ENCODE results near the gene MRPS14.

The MRPS14 gene

GRCh38 chr1:175002910-175003517, 20.2 kb downstream of the MRPS14 start:
- Mint-ChIP-seq H3K36me3 (ENCODE audit: low read depth) (peaks cover 35% of the 10 kb centered on the region), H3K9me3 (no peaks in the 10 kb centered on the region), H3K27me3 (ENCODE audit: low read depth) (no peaks in the 10 kb centered on the region), H3K4me3 (peak overlapping the region; percentile 24), H3K27ac (peak overlapping the region; percentile 60), H3K4me1 (ENCODE audit: low read depth) (peaks cover 37% of the 10 kb centered on the region)
- no peak for DNase-seq (ENCODE audit: low spot score)

DNA sequence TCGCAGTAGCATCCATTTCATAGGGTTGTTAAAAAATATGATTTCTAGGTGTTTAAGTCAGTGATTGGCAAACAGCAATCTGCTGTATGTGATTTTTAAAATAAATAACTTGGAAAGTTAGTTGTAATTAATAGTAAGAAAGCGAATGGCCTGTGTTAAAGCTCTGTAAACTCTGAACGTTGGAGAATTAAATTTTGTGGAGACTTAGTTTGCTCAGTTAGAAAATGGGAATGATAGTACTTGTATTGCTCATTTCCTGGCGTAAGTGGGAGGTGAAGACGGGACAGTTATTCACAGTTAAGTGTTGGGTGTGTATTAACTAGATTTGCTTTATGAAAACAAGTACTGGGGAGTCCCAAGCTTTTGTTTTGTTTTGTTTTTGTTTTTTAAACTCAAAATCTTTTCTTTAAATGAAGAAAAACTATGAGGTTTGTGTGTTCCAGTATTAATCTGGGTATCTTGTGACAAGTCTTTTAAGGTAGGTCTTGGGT, 22.5 kb downstream of the MRPS14 start:
- no peak overlapping the region for H3K27ac Mint-ChIP-seq
- no peak for DNase-seq (ENCODE audit: low spot score)

DNA sequence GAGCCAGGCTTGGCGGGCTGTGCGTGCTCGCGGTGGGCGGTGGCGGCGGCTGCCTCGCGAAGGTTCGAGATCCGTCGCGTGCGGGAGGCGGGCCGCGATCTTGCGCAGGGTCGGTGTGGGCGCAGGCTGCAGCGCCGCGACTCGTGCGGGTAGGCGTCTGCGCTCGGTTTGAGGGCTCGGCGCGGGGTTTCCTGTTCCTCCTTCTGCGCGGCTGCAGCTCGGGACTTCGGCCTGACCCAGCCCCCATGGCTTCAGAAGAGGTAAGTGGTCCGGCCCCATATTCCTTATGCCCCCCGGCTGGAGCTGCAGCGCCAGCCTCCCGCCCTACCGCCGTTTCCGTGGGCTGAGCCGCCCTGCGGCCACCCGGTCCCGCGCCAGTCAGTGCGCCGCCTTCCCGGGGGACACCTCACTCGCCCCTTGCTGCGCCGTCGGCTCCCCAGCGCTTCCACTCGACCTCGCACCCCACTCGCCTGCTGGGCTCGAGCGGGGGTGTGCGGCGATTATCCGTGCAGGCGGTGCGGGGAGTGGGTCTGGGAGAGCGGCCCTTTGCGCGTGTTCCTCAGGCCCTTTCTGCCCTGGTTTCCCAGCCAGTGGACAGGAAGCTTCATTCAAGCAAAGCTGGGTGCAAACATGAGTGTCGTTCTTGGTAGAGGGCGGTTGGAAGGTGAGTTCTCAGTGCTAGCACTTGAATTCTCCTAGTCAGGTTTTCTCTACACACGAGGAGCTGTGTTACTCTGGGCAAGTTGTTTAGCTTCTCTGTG, 23.1 kb downstream of the MRPS14 start, which contains the start of gene CACYBP:
TSS of gene CACYBP (plus strand) at position 12 of the 761 bp plus-strand sequence. CDS start at position 246, 234 bp downstream.
- Mint-ChIP-seq H3K27me3 (ENCODE audit: low read depth) (no peaks in the 10 kb centered on the region), H3K27ac (no peak within 1 kb of the TSS), H3K4me1 (ENCODE audit: low read depth) (peaks cover 35% of the 10 kb centered on the region), H3K36me3 (ENCODE audit: low read depth) (peaks cover 23% of the 10 kb centered on the region), H3K4me3 (no peak within 1 kb of the TSS), H3K9me3 (no peaks in the 10 kb centered on the region)
- no peak for DNase-seq (ENCODE audit: low spot score)

More for the DNA sequence above, 22.5 kb downstream of the MRPS14 start:
- Mint-ChIP-seq H3K4me3 (no peak overlapping the region), H3K9me3 (no peaks in the 10 kb centered on the region), H3K36me3 (ENCODE audit: low read depth) (peaks cover 29% of the 10 kb centered on the region), H3K27me3 (ENCODE audit: low read depth) (no peaks in the 10 kb centered on the region), H3K4me1 (ENCODE audit: low read depth) (peaks cover 41% of the 10 kb centered on the region)

DNA sequence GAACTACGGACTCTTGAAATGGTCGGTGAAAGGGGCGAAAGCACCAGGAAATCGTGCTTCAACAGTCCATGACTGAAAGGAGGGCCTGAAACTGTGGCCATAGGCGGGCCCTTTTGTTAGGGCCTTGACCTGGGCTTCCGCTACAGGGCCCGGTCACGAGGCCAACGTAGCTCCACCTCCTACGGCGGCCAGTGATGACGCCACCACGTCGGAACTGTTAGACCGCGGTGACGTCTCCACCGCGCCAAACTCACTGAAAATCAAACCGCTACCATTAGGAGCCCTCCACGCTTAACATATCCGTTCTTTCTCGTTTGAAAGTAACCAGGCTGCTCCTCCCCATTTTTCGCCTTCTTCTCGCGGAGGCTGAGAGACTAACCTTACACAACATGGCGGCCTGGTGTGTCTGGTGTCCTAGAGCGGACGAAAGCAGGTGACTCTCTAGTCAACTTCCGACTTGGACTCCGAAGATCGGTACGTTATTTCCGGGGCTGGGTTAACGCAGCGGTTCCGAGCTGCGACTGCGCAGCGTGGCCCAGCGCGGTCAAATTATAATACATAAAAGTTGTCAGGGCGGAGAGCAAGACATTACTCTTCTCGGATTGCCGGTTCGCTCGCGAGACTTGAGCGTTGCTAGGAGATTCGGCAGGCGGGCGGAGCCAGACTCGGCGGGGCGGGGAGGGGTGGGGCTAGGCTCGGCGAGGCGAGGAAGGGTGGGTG, 23.8 kb downstream of the MRPS14 start:
- DNase-seq (ENCODE audit: low spot score), result peak; percentile 98
- Mint-ChIP-seq H3K9me3 (no peaks in the 10 kb centered on the region), H3K27ac (no peak overlapping the region), H3K4me1 (ENCODE audit: low read depth) (peaks cover 33% of the 10 kb centered on the region), H3K27me3 (ENCODE audit: low read depth) (no peaks in the 10 kb centered on the region), H3K4me3 (no peak overlapping the region), H3K36me3 (ENCODE audit: low read depth) (peaks cover 19% of the 10 kb centered on the region)

DNA sequence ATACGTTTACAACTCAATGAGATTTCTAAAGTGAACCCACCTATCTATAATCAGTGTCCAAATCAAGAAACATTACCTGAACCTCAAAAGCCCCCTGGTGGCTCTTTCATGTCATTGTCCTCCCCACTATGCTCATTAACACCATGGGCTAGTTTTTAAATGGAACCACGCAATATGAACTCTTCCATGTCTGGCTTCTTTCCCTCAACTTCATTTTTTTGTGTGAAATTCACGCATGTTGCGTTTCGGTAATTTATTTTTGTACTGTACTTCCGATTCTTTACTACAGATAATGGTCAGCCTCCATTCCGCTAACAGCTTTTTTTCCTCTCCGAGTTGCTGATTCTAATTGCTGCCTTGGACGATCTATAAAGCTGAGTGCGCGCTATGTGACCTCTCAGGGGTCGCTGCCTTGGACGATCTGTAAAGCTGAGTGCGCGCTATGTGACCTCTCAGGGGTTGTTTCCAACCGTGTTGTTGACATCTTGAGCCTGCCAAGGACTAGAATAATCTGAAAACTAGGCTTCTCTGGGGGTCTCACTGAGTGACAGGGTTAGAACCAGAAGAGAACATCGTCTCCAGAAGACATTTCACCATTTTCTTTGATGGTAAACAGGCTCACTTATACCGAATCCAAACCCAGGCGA, 24.5 kb downstream of the MRPS14 start:
- DNase-seq (ENCODE audit: low spot score), result peak; percentile 32
- Mint-ChIP-seq H3K27me3 (ENCODE audit: low read depth) (no peaks in the 10 kb centered on the region), H3K4me1 (ENCODE audit: low read depth) (peaks cover 30% of the 10 kb centered on the region), H3K27ac (no peak overlapping the region), H3K9me3 (no peaks in the 10 kb centered on the region), H3K4me3 (no peak overlapping the region), H3K36me3 (ENCODE audit: low read depth) (peaks cover 17% of the 10 kb centered on the region)

GRCh38 chr1:174997041-174997440, 26.2 kb downstream of the MRPS14 start:
- Mint-ChIP-seq H3K9me3 (no peaks in the 10 kb centered on the region), H3K27ac (peak overlapping the region; percentile 45), H3K4me3 (no peak overlapping the region), H3K36me3 (ENCODE audit: low read depth) (peaks cover 13% of the 10 kb centered on the region), H3K27me3 (ENCODE audit: low read depth) (no peaks in the 10 kb centered on the region), H3K4me1 (ENCODE audit: low read depth) (peaks cover 19% of the 10 kb centered on the region)
- DNase-seq (ENCODE audit: low spot score), result no peak

DNA sequence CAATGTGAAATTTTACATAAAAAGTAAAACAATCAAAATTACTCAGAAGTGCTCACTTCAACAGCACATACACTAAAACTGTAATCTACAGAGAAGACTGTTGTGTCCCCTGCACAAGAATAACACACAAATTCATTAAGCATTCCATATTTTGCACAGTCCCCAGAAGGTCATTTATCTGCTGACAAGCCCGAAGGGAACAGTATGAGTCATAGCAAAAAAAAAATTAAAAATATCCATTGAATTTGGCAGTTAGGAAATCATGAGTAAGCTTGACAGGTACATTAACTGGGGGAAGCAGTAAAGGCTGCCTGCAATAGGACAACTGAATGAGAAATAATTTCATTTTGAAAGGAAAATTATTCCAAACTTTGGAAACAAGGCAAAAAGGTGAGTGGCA, 26.7 kb downstream of the MRPS14 start:
- H3K27me3 Mint-ChIP-seq (ENCODE audit: low read depth), result no peaks in the 10 kb centered on the region
- peaks cover 10% of the 10 kb centered on the region for H3K36me3 Mint-ChIP-seq (ENCODE audit: low read depth)
- no peaks in the 10 kb centered on the region for H3K9me3 Mint-ChIP-seq
- no peak overlapping the region for H3K27ac Mint-ChIP-seq
- peaks cover 17% of the 10 kb centered on the region for H3K4me1 Mint-ChIP-seq (ENCODE audit: low read depth)
- DNase-seq (ENCODE audit: low spot score), result no peak
- H3K4me3 Mint-ChIP-seq, result no peak overlapping the region

GRCh38 chr1:174995916-174996315, 27.3 kb downstream of the MRPS14 start:
- Mint-ChIP-seq H3K9me3 (no peaks in the 10 kb centered on the region), H3K4me3 (no peak overlapping the region), H3K36me3 (ENCODE audit: low read depth) (peaks cover 11% of the 10 kb centered on the region), H3K27me3 (ENCODE audit: low read depth) (no peaks in the 10 kb centered on the region), H3K4me1 (ENCODE audit: low read depth) (peaks cover 15% of the 10 kb centered on the region), H3K27ac (no peak overlapping the region)
- DNase-seq (ENCODE audit: low spot score), result no peak

DNA sequence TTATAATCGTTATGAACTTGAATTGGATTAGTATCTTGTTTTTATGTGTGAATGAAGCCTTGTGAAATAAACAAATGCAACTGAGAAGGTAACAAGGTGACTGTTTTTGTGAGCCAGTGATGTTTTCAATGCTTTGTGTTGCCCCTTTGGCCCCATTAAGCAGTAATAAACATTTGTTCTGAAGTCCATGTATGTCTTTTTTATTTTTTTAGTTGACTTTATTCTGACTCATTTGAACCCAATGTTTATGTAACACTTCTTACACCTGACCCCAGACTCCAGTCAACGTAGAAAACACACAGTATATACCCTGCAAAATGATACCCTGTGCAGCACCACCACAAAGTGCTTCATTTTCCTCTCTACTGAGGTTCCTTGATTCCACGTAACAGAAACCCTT, 28.1 kb downstream of the MRPS14 start:
- H3K9me3 Mint-ChIP-seq, result no peaks in the 10 kb centered on the region
- peaks cover 21% of the 10 kb centered on the region for H3K4me1 Mint-ChIP-seq (ENCODE audit: low read depth)
- no peak overlapping the region for H3K27ac Mint-ChIP-seq
- H3K27me3 Mint-ChIP-seq (ENCODE audit: low read depth), result no peaks in the 10 kb centered on the region
- peaks cover 13% of the 10 kb centered on the region for H3K36me3 Mint-ChIP-seq (ENCODE audit: low read depth)
- H3K4me3 Mint-ChIP-seq, result no peak overlapping the region
- no peak for DNase-seq (ENCODE audit: low spot score)

DNA sequence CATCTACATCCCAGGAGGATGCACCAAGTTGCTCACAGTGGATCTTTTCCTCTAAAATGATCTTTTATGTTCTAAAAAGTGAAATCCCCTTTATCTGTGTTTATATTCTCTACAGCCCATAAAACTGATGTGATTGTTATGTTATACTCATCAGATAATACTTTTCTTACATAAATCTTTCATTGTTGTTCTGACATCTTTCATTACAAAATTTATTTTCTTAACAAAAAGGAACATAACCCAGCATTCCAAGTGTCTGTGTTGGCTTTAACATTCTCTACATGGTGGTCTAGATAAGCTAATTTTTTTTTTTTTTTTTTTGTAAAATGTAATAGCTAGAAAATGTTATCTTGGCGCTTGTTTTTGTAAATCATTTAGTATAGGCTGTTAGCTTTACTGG, 31.8 kb downstream of the MRPS14 start:
- peaks cover 22% of the 10 kb centered on the region for H3K4me1 Mint-ChIP-seq (ENCODE audit: low read depth)
- no peaks in the 10 kb centered on the region for H3K9me3 Mint-ChIP-seq
- DNase-seq (ENCODE audit: low spot score), result no peak
- H3K36me3 Mint-ChIP-seq (ENCODE audit: low read depth), result peaks cover 28% of the 10 kb centered on the region
- no peaks in the 10 kb centered on the region for H3K27me3 Mint-ChIP-seq (ENCODE audit: low read depth)
- no peak overlapping the region for H3K4me3 Mint-ChIP-seq
- no peak overlapping the region for H3K27ac Mint-ChIP-seq

DNA sequence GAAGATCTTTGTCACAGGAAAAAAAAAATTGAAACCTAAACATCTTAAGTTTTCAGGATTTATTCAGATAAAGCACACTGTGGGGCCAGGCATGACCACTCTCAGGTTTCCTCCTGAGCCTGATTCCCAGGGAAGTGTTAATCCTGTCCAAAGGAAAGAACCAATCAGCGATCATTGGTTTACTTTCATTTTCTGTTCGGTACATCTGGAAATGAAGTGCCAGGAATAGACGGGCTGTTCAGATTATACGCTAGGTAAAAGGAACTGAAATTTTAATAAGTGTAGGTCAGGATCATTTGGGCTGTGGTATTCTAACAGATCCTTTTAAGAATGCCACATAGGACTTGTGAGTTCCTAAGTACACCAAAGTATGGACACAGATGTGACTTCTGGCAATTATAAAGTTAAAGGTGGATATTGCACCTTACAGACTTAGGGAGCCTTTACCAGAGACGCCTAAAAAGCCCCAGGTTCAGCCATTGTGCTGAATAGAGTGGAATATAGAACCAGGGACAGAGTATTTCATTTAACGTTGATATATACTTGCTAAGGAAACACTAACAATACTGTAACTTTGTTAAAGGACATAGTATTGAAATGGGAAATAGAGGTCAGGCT, 32.7 kb downstream of the MRPS14 start:
- Mint-ChIP-seq H3K9me3 (no peaks in the 10 kb centered on the region), H3K27me3 (ENCODE audit: low read depth) (no peaks in the 10 kb centered on the region), H3K27ac (peak overlapping the region; percentile 87), H3K4me1 (ENCODE audit: low read depth) (peaks cover 23% of the 10 kb centered on the region), H3K36me3 (ENCODE audit: low read depth) (peaks cover 29% of the 10 kb centered on the region), H3K4me3 (peak overlapping the region; percentile 84)
- no peak for DNase-seq (ENCODE audit: low spot score)

GRCh38 chr1:174989536-174990220, 33.5 kb downstream of the MRPS14 start:
- Mint-ChIP-seq H3K4me1 (ENCODE audit: low read depth) (peaks cover 25% of the 10 kb centered on the region), H3K9me3 (no peaks in the 10 kb centered on the region), H3K36me3 (ENCODE audit: low read depth) (peaks cover 33% of the 10 kb centered on the region), H3K27ac (peak overlapping the region; percentile 77), H3K4me3 (peak overlapping the region; percentile 75), H3K27me3 (ENCODE audit: low read depth) (no peaks in the 10 kb centered on the region)
- DNase-seq (ENCODE audit: low spot score), result no peak

GRCh38 chr1:174988986-174989385, 34.2 kb downstream of the MRPS14 start:
- no peak for DNase-seq (ENCODE audit: low spot score)
- Mint-ChIP-seq H3K27me3 (ENCODE audit: low read depth) (no peaks in the 10 kb centered on the region), H3K4me1 (ENCODE audit: low read depth) (peaks cover 24% of the 10 kb centered on the region), H3K9me3 (no peaks in the 10 kb centered on the region), H3K4me3 (no peak overlapping the region), H3K27ac (no peak overlapping the region), H3K36me3 (ENCODE audit: low read depth) (peaks cover 34% of the 10 kb centered on the region)

Data from T-helper 2 cell treated with Interferon-gamma antibody and Interleukin-4, amounts not matched to agents 5 μg/mL and 100 μg/mL, for 36 hours (primary cell).